DND-41 (cell line): ENCODE results near the gene ANO9.

Source experiments
- ATAC-seq: fragments of 200-7000 bp; cut with Tn5 transposase; 3 replicates; pipeline ENCODE4 v1.9.1; 2021; ENCODE audit warnings: low read depth; ENCODE audit not compliant: insufficient read depth
- DNase-seq: peaks from one replicate; pipeline ENCODE4 v3.0.0-alpha.2; 2020
- H2AFZ ChIP-seq: 2 replicates; pipeline ENCODE4 v1.6.0; 2012; ENCODE audit warnings: low read depth, low read length
- H3K27ac ChIP-seq: 2 replicates; pipeline ENCODE4 v1.5.1; 2012; ENCODE audit warnings: low read length, inconsistent platforms
- H3K27me3 ChIP-seq: fragments of 200-600 bp; sonication (generic); 2 replicates; pipeline ENCODE4 v1.6.0; 2012; ENCODE audit warnings: low read length, mild to moderate bottlenecking, inconsistent platforms; ENCODE audit not compliant: insufficient read depth, poor library complexity
- H3K36me3 ChIP-seq: 2 replicates; pipeline ENCODE4 v1.5.1; 2012; ENCODE audit warnings: low read length, inconsistent platforms; ENCODE audit not compliant: insufficient read depth
- H3K4me1 ChIP-seq: 2 replicates; pipeline ENCODE4 v1.5.1; 2012; ENCODE audit warnings: mild to moderate bottlenecking, low read length; ENCODE audit not compliant: insufficient read depth
- H3K4me2 ChIP-seq: 2 replicates; pipeline ENCODE4 v1.6.0; 2012; ENCODE audit warnings: mild to moderate bottlenecking, moderate library complexity, low read length, inconsistent platforms; ENCODE audit not compliant: insufficient read depth
- H3K4me3 ChIP-seq, 2 experiments: fragments of 200-600 bp in 1 of 2; shearing (Covaris generic) in 1 of 2; 2 replicates each; pipeline ENCODE4 v1.5.1; 2012 to 2016; ENCODE audit warnings: inconsistent platforms in 2 of 2, low read length in 2 of 2, mild to moderate bottlenecking in 2 of 2, low read depth in 1 of 2, moderate library complexity in 1 of 2
- H3K79me2 ChIP-seq: 2 replicates; pipeline ENCODE4 v1.6.0; 2012; ENCODE audit warnings: low read length, inconsistent platforms; ENCODE audit not compliant: insufficient read depth
- H3K9ac ChIP-seq: 2 replicates; pipeline ENCODE4 v1.6.0; 2012; ENCODE audit warnings: low read depth, mild to moderate bottlenecking, inconsistent platforms, low read length, moderate library complexity
- H3K9me3 ChIP-seq: 2 replicates; pipeline ENCODE4 v1.5.1; 2012; ENCODE audit warnings: low read length, moderate library complexity, mild to moderate bottlenecking, inconsistent platforms; ENCODE audit not compliant: insufficient read depth, severe bottlenecking
- H4K20me1 ChIP-seq: 2 replicates; pipeline ENCODE4 v1.6.0; 2012; ENCODE audit warnings: low read length; ENCODE audit not compliant: insufficient read depth
- EZH2 ChIP-seq: IDR thresholded peaks from 3 replicates; pipeline ENCODE4 v1.6.1; 2012; ENCODE audit warnings: borderline replicate concordance, low read depth, mild to moderate bottlenecking, moderate library complexity, low read length, inconsistent platforms; ENCODE audit not compliant: severe bottlenecking
- TF ChIP-seq, protein P1 (sequence below): IDR thresholded peaks from 2 replicates; pipeline ENCODE4 v1.5.1; 2012; ENCODE audit warnings: borderline replicate concordance, low read length, moderate library complexity, mild to moderate bottlenecking; ENCODE audit not compliant: poor library complexity, severe bottlenecking; ENCODE audit errors: extremely low read depth

Gene ANO9

DNA sequence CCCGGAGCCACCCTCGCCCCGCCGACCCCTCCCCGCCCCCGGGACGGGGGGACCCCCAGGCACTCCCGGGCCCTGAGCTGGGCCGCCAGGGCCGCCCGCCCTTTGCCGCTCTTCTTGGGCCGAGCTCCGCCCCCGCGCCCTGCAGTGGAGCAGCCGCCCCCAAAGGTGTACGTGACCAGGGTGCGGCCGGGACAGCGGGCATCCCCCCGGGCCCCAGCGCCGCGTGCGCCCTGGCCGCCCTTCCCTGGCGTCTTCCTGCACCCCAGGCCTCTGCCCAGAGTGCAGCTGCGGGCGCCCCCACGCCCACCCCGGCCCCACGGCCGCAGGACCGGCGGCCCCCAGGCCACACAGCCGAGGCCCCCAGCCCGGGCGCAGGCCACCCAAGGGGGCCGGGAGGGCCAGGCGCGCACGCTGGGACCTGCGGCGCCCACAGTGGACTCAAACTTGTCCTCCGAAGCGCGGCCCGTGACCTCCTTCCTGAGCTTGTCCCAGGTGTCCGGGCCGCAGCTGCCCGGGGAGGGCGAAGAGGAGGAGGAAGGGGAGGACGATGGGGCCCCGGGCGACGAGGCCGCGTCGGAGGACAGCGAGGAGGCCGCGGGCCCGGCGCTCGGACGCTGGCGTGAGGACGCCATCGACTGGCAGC lies 65.2 kb downstream of the ANO9 start:
- no peak overlapping the region for H3K27ac ChIP-seq
- TF ChIP-seq, protein P1, sequence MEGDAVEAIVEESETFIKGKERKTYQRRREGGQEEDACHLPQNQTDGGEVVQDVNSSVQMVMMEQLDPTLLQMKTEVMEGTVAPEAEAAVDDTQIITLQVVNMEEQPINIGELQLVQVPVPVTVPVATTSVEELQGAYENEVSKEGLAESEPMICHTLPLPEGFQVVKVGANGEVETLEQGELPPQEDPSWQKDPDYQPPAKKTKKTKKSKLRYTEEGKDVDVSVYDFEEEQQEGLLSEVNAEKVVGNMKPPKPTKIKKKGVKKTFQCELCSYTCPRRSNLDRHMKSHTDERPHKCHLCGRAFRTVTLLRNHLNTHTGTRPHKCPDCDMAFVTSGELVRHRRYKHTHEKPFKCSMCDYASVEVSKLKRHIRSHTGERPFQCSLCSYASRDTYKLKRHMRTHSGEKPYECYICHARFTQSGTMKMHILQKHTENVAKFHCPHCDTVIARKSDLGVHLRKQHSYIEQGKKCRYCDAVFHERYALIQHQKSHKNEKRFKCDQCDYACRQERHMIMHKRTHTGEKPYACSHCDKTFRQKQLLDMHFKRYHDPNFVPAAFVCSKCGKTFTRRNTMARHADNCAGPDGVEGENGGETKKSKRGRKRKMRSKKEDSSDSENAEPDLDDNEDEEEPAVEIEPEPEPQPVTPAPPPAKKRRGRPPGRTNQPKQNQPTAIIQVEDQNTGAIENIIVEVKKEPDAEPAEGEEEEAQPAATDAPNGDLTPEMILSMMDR = no peak
- no peak for TF ChIP-seq EZH2
- H3K4me3 ChIP-seq = no peak overlapping the region
- H2AFZ ChIP-seq = no peak overlapping the region
- DNase-seq (no peak), ATAC-seq (no peak)
- H3K79me2 ChIP-seq = no peaks in the 10 kb centered on the region
- H3K4me1 ChIP-seq = no peaks in the 10 kb centered on the region
- no peak overlapping the region for H3K9ac ChIP-seq
- H4K20me1 ChIP-seq = no peaks in the 10 kb centered on the region
- H3K4me2 ChIP-seq = no peak overlapping the region
- no peaks in the 10 kb centered on the region for H3K27me3 ChIP-seq
- H3K9me3 ChIP-seq = no peaks in the 10 kb centered on the region
- no peaks in the 10 kb centered on the region for H3K36me3 ChIP-seq

DNA sequence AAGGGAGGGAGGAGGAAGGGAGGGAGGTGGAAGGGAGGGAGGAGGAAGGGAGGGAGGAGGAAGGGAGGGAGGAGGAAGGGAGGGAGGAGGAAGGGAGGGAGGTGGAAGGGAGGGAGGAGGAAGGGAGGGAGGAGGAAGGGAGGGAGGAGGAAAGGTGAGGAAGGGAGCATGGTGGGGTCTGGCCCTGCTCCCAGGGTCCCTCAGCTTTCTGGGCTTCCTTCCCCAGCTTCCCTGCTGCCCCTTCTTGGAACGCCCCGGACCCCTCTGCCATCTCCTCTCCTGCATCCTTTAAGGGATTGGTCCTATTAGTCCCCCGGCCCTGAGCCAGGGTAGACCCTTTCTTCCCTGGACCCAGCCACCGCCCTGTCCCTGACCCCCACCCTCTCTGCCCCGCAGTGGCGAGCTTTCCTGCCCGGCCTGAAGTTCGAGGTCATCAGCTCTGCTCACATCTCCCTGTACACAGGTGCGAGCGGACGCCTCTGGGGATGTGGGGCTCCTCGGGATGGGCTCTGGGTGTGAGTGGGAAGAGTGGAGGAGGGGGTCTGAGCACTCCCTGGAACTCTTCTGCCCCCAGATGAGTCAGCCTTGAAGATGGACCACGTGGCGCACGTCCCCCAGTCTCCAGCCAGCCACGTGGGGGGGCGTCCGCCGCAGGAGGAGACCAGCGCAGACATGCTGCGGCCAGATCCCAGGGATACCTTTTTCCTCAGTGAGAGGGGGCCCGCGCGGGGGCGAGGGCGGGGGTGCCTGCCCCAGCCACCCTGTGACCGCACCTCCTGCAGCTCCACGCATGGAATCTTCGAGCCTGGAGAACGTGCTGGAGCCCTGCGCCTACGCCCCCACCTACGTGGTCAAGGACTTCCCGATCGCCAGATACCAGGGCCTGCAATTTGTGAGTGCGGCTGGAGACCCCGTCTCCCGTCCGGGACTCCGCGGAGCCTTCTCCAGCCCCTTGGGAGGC lies 66.5 kb downstream of the ANO9 start:
- no peaks in the 10 kb centered on the region for H3K36me3 ChIP-seq
- H3K9ac ChIP-seq = no peak overlapping the region
- no peaks in the 10 kb centered on the region for H3K9me3 ChIP-seq
- no peaks in the 10 kb centered on the region for H3K27me3 ChIP-seq
- no peak for ATAC-seq
- H4K20me1 ChIP-seq = no peaks in the 10 kb centered on the region
- no peak for TF ChIP-seq EZH2
- TF ChIP-seq, protein P1 = no peak
- no peak for DNase-seq
- no peak overlapping the region for H3K4me3 ChIP-seq
- H2AFZ ChIP-seq = no peak overlapping the region
- no peak overlapping the region for H3K27ac ChIP-seq
- H3K4me2 ChIP-seq = no peak overlapping the region
- no peaks in the 10 kb centered on the region for H3K79me2 ChIP-seq
- no peaks in the 10 kb centered on the region for H3K4me1 ChIP-seq

DNA sequence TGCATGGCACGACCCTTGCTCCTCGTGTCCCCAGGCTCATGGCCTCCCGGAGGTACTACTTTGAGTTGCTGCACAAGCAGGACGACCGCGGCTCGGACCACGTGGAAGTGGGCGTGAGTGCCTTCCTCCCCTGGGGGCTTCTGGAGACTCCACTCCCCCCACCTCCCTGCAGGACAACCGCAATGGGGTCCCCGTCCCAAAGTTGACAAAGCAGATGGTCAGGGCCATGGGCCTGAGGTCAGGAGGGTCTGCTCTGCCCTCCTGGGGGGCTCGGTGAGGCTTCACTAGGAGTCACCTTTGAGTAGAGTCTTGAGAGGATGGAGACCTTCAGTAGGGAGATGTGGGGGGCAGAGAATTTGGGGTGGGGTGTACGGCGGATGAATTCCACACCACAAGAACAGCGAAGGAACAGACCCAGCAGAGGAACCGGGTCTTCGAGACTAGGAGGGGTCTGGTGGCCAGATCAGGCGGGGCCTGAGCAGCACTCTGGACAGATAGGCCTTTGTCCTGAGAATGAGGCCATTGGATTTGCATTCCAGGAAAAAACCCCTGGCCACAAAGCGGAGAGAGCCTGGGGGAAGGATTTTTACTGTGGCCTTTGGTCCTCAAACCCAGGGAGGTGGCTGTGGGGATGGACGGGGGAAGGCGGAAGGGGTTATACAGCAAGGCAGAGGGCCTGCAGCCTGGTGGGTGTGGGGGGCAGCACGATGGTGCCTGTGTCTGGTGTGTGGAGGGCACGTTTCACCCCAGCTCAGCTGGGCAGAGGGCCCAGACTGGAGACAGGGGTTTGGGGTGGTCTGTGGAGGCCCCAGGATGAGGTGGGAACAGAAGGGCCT lies 67.9 kb downstream of the ANO9 start:
- Histone ChIP-seq H3K9ac (no peak overlapping the region), H2AFZ (no peak overlapping the region), H3K27me3 (no peaks in the 10 kb centered on the region), H3K36me3 (no peaks in the 10 kb centered on the region), H3K4me3 (no peak overlapping the region), H4K20me1 (no peaks in the 10 kb centered on the region), H3K4me1 (no peaks in the 10 kb centered on the region), H3K9me3 (no peaks in the 10 kb centered on the region), H3K79me2 (no peaks in the 10 kb centered on the region), H3K27ac (no peak overlapping the region), H3K4me2 (no peak overlapping the region)
- TF ChIP-seq, protein P1 = no peak
- no peak for TF ChIP-seq EZH2
- DNase-seq (no peak), ATAC-seq (no peak)
